Neural progenitor cell (in vitro differentiated cells): ENCODE measurements around the gene IL10RB.

Source experiments
- EZH2 ChIP-seq: fragments of 200-600 bp; sonication (generic); IDR thresholded peaks from 2 replicates; pipeline ENCODE4 v1.6.1; 2017; ENCODE audit warnings: antibody characterized with exemption, mild to moderate bottlenecking, moderate library complexity
- EZH2phosphoT487 ChIP-seq: fragments of 200-600 bp; sonication (generic); IDR thresholded peaks from 2 replicates; pipeline ENCODE4 v1.6.1; 2017; ENCODE audit warnings: antibody characterized with exemption
- TF ChIP-seq, protein P1 (sequence below): fragments of 200-600 bp; sonication (generic); IDR thresholded peaks from 2 replicates; pipeline ENCODE4 v1.5.1; 2017; ENCODE audit warnings: antibody characterized with exemption, mild to moderate bottlenecking

DNA sequence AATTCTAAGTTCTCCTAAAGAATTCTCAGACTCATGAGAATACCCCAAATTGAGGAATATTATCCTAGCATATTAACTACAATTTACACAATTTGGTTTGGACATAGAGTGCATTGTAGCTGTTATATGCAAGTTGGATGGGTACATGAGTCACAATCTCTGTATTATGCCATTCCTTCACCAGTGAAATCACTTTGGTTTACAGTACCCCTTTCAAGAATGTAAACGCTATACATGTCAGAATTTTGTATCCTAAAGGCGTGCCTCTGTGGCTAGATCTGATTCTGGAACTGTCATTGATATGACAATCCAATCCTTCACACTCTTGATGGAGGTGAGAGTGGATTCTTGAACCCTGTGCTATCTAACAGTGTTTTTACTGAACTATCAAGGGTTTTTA, 6.7 kb upstream of the IL10RB start:
- TF ChIP-seq, protein P1, sequence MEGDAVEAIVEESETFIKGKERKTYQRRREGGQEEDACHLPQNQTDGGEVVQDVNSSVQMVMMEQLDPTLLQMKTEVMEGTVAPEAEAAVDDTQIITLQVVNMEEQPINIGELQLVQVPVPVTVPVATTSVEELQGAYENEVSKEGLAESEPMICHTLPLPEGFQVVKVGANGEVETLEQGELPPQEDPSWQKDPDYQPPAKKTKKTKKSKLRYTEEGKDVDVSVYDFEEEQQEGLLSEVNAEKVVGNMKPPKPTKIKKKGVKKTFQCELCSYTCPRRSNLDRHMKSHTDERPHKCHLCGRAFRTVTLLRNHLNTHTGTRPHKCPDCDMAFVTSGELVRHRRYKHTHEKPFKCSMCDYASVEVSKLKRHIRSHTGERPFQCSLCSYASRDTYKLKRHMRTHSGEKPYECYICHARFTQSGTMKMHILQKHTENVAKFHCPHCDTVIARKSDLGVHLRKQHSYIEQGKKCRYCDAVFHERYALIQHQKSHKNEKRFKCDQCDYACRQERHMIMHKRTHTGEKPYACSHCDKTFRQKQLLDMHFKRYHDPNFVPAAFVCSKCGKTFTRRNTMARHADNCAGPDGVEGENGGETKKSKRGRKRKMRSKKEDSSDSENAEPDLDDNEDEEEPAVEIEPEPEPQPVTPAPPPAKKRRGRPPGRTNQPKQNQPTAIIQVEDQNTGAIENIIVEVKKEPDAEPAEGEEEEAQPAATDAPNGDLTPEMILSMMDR, result no peak
- TF ChIP-seq EZH2 (no peak), EZH2phosphoT487 (no peak)
